AML-193 (cell line): ENCODE results near the gene RASSF3.
"Not testable (repeated sequence)": the region's sequence is repeated elsewhere in the genome, so short reads cannot be mapped to it uniquely, and the experiment has no call there.

Source experiments
- DNase-seq, 2 experiments: peaks; one replicate each; lab custom pipeline; 2025; lab: John Stamatoyannopoulos, UW

The RASSF3 gene, protein sequence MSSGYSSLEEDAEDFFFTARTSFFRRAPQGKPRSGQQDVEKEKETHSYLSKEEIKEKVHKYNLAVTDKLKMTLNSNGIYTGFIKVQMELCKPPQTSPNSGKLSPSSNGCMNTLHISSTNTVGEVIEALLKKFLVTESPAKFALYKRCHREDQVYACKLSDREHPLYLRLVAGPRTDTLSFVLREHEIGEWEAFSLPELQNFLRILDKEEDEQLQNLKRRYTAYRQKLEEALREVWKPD

DNA sequence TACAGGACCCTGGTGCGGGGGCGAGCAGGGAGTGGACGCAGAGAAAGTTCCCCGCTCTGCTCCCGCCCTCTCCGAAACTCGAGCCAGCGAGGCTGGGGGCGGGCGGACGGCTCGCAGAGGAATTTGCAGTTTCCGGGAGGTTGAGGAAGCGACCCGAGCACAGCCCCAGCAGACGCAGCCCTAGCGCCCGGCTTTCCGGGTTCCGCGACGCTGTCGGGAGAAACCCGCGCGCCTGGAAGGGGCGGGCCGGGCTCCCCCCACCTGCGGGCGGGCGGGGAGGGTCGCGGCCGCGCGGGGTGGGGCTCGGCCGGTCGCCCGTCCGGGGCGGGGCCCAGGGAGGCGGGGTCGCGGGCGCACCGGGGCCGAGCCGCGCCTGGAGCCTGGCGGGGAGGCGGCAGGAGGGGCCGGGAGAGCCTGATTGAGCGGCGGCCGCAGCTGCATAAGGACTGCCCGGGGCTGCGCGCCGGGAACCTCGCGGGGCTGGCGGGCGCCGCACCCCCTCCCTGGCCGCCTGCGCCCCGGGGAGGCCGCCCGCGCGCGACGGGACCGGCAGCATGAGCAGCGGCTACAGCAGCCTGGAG, at the start of gene RASSF3:
Gene RASSF3, plus strand, starts transcription at position 417 of the 581 bp plus-strand sequence. Its CDS starts 138 bp downstream, at position 555.
- peak; percentile 41 to 66 for DNase-seq

DNA sequence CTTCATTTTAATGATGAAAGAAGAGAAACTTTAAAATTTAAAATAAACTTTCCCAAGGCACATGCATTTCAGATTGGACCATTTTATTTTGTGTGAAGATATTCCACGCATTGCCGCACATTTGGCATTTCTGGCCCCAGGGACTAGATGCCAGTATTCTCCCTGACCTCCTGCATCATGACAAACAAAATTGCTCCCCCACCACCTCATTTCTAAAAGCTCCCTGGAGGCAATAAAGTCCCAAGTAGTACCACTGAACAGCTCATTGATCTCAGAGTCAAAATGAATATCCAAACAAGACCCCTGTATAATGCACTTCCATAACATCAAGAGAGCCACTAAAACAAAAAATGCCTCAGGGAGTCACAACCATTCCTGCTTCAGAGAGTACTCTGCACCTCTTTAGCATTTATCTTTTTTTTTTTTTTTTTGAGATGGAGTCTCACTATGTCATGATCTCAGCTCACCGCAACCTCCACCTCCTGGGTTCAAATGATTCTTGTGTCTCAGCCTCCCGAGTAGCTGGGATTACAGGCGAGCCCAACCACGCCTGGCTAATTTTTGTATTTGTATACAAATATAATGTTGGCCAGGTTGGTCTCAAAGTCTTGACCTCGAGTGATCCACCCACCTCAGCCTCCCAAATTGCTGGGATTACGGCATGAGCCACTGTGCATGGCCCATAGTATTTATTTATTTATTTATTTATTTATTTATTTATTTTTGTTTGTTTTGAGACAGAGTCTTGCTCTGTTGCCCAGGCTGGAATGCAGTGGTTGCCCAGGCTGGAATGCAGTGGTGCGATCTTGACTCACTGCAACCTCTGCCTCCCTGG, 48.8 kb upstream of the RASSF3 start:
- DNase-seq, result no peak

DNA sequence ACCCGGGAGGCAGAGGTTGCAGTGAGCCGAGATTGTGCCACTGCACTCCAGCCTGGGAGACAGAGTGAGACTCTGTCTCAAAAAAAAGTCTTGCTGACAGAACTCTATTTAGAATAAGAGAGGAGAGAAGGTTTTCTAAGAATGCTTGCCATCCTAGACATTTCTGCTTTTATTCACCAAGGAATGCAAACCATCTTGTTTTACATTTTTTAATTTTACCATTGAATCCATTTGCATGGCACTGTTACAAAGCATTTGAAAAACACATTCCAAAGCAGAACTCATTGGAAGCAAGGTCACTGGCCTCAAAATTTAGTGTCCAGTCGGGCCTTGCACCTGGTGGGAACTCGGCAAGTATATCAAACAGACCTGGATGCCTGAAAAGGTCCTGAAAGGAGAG, 44.2 kb upstream of the RASSF3 start:
- no peak for DNase-seq

DNA sequence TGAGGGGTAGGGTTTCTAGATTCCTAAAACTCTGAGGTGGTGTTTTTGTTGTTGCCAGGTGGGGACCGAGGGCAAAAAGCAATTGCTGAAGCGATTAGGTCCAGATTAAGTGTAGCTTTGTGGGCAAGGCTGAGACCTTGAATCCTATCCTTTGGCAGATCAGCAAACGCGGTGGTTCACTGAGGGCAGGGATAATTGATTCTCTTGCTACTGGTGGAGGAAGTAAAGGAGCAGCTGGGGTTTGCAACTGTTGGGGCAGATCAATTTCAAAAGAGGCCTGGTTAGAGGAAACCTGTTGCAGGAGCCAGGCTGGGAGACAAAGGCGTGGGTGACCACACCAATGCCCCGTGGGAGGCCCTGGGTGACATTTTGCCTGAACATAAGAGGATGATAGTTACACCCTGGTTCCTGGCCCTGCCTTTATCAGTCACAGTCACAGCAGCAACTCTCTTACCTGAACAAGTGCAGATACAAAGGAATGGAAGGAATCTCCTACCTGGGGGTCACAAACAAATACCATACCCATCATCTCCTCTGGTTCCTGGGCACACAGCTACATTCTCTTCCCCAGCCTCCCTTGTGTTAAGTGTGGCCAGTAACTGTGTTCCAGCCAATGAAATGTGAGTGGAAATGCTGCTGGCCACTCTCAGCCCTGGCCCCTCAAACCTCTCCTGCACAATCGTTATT, 43.3 kb upstream of the RASSF3 start:
- peak; percentile 3 to 12 for DNase-seq

DNA sequence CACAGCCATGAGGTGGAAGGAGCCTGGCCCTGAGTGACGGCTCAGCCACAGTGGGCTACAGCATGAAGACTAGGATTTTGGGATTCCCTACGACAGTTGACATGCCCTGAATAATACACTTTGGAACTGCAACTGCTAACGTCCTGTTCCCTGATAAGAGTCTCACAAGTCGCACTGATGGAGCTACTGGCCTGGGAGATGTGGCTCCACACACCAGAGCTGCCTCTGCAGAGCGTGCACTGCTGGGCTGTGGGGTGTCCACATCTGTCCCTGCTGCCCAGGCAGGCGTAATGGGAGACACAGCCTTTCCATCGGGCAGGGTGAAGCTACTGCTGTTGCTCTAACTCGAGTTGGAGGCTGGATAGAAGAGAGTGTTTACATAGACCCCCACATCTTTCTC, 42.7 kb upstream of the RASSF3 start:
- no peak for DNase-seq

DNA sequence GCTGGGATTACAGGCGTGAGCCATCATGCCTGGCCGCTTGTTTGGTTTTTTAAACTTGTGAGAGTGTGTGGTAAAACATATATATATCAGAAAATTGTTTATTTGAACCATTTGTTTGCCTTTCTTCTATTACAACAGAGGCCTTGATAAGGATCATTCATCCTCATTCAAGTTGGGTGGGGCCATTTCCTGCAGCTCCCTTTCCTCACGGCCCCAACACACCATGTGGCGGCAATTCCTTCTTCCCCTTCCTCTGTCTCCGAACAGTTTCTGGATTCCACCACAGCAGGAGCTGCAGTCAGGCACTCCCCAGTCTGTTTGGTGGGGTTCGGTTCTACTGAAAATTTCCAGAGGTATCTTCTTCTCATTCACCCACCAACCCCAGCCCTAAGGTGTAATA, 42.0 kb upstream of the RASSF3 start:
- no peak for DNase-seq

DNA sequence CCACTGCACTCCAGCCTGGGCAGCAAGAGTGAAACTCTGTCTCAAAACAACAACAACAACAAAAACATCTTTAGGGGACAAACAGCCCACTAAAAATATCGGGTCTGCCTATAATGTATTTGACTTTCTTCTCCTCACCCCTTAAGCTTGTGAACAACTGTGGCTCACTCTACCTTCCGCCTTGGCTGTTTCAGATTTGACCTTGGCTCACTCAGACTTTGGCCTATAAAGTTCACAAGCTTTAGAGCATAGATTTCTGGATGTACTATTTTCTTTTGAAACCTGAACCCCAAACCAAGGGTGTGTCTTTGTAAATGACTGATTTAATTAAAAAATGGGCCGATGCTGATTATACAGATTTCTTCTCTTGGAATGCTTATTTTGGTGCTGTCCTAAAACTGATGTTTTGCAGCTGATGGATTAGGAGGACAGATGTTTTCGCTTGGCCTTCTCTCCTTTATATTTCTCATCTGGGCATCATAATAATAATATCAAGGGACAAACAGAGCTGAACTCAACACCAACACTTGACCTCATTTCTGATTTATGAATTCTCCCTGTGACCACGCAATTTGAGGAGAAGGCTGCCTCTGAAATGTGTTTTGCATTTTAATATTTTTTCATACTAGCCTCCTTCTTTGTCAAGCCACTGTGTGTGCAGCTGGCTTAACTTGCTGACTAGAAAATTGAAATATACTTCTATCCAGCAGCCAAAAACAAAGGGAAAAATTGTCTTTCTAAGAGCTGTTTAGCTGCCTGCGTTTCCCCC, 40.2 kb upstream of the RASSF3 start:
- no peak for DNase-seq

DNA sequence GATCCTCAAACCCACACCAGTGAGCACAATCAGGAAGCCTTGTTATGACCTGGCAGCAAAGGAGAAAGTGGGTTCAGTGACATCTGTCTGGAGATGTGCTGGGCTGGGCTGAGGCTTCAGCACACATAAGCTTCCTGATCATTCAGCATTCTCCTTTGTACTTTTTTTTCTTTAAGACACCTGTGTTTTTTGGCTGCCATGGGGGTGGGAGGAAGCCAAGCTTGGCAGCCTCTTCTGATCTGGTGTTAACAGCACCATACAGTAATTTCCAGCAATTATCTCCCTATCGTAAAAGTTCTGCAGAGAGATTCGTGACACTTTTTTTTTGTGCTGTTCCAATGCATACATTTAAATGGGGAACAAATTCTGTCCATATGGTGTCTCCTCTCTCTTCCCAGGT, 38.9 kb upstream of the RASSF3 start:
- no peak for DNase-seq

DNA sequence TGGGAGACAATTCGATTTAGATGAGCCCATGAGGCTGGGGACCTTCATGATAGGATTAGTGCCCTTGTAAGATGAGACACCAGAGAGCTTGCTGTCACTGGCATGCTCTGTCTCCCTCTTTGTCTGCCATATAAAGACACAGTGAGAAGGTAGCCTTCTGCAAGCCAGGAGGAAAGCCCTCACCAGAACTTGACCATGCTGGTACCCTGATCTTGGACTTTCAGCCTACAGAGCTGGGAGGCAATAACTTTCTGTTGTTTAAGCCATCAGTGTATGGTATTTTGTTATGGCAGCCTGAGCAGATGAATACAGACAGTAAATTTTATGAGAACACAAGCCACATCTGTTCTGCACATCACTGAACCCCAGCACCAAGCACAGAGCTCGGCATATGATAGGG, 38.1 kb upstream of the RASSF3 start:
- DNase-seq, result no peak

DNA sequence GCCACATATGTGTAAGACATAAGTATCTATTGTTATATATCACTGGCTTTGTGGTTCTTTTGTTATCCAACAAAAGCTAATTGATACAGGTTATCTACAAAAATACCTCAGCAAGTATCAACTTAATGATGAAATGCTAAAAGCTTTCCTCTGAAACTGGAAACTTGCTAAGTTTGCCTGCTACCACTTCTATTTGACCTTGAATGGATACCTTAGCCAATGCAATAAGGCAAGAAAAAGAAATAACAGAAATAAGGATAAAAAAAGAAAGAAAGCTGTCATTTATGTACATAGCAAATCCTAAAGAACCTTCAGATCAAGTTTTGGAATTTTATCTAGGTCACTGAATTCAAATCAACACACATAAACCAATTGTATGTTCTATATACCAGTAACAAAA, 35.5 kb upstream of the RASSF3 start:
- no peak for DNase-seq

DNA sequence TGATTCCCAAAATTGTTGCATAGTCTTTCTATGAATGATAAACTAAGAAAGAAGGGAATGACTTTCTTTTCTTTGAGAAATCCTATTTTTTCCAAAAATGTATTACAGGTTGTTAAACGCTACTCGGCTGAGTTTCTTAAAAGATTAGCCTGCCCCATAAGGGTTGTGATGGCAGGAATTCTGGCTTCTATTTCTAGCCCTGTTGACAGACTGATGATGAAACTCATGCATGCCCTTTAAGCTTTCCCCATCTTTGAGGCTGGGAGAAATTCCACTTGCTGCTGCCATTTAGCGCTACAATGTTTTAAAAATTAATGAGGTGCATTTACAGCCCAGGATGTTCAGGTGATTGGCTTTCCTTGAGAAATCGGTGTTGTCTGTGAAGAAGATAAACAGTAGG, 33.2 kb upstream of the RASSF3 start:
- DNase-seq, result no peak

DNA sequence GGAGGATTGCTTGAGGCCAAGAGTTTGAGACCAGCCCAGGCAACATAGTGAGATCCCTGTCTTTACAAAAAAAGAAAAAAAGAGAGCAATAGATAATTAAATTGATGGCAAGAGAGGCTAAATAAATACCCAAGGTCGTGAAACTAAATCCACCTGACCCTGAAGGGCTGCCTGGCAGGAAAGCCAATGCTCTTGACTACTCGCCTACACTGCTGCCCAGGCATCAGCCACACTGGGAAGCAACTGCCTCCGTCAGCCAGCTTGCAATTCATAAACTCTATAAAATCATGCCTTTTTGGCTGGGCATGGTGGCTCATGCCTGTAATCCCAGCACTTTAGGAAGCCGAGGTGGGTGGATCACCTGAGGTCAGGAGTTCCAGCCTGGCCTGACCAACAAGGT, 31.7 kb upstream of the RASSF3 start:
- no peak for DNase-seq

DNA sequence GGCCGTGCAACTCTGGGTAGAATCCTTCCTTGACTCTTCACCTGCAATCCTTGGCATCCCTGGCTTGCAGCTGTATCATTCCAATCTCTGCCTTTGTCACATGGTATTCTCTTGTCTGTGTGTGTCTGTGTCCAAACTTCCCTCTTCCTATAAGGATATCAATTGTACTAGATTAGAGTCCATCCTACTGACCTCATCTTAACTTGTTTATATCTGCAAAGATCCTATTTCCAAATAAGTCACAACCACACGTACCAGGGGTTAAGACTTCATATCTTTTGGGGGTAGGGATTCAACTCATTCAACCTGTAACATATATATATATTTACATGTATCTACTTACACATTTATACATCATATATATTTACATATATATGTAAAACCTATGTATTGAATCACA, 29.6 kb upstream of the RASSF3 start:
- DNase-seq, result no peak

DNA sequence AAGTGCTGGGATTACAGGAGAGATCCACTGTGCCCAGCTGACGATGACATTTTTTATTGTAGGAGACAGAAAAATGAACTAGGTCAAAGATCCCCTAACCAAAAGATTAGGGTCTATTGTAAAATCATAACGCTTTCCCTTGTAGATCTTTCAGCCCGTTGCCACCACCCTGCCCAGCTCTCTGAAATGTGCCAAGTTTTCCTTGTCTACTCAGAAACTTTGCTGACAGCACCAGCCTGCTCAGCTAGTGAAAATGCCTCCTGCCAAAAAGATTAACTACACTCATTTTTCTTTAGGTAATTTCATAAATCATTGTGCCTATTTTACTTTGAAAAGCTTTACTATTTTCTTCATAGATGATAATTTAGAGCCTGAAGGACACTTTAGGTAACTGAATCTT, 28.2 kb upstream of the RASSF3 start:
- DNase-seq, result no peak

DNA sequence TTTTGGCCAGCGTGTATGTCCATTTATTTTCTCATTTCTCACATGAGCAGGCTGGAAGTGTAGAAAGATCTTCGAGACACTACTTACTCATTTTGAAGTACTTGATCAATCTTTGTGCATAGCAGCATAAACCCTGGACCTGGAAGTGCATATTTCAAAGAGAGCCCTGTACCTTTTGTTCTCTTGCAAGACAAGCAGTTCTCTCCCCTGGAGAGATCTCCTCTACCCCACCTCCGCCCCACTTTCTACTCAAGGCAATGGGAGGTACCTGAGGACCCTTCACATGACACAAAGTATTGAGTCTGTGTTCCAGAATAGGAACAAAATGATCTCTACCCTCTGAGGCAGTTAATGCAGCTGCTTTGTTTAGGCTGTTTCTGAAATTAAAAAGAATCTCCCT, 27.4 kb upstream of the RASSF3 start:
- no peak for DNase-seq

DNA sequence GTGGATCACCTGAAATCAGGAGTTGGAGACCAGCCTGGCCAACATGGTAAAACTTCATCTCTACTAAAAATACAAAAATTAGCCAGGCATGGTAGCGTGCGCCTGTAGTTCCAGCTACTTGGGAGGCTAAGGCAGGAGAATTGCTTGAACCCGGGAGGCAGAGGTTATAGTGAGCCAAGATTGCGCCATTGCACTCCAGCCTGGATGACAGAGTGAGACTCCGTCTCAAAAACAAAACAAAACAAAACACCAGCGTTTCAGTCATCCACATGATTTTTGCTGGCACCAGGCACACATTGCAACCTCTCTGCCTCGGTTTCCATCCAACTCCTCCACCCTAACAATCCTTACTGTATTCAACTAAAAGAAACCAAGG, 26.9 kb upstream of the RASSF3 start:
- DNase-seq, result not testable (repeated sequence)

DNA sequence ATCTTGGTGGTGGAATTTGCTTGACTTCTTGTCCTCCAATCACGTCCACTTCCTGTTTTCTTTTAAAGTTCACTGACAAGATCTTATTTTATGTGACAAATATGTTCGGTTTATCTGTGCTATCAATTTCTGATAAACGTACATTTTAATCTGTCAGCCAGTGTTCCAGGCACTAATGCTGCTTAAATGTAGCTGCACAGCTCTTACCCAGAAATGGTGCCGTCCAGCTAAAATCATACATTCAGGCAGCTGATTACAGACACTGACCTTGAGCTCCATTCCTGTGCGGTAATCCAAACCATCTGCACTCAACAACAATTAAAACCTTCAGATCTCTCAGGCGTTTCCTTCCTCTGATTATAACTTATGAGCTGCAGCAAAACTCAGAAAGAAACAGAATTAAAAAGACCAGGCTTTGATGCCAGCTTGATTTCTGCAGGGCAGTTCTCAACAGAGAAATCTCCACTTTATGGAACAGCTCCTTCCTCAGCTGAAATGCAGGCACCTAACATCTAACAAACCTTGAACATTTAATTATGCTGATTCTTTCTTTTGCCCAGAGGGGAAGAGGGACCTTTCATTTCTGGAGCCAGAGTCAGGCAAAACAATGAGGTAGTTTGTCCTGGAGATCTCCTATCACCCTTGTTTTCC, 26.4 kb upstream of the RASSF3 start:
- DNase-seq, result no peak

DNA sequence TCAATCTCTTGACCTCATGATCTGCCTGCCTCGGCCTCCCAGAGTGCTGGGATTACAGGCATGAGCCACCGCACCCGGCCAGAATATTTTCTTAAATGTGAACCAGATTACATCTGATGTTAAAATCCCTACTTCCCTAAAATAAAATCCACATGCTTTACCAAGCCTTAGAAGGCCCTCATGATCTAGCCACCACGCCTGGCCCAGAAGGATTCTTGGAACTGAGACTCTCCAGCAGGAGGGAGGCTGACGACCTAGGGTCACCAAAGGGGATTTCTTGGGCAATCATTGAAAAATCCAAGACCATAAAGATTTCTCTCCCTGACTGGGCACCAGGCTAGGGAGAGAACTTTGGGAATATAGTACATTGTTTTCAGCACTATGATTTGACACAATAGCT, 25.2 kb upstream of the RASSF3 start:
- DNase-seq, result no peak

DNA sequence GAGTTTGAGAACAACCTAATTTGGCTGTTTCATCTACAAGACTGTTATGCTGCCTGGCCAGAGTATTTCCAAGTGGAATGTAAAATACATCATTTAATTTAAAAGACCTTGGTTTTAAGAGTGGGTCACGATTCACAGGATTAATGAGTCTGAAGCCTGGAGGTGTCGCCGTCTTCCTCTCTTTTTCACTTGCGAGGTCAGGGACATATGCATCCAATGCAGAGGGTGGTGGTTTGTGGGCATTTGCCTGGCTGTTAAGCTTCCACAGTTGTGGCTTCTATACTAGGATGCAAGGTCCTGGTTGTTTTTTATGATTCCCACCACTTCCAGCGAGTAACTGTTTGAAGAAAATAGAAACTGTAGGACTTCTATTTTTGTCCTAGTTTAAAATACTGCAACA, 22.8 kb upstream of the RASSF3 start:
- no peak for DNase-seq

DNA sequence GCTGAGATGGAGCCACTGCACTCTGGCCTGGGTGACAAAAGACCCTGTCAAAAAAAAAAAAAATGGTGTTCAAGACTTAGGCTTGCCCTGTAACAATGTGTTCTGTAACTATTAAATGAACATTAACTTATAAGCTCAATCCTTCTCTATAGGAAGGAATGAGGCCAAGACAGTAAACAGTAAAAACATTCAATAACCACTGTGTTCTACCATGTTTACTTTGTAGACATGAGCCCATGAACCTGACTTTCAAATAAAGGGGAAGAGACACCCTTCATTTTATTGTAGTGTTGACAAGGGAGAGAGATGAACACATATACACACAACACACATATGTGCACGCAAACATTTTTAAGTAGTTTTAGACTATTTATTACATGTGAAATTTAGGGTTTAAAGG, 20.1 kb upstream of the RASSF3 start:
- no peak for DNase-seq
